GM12864 (cell line): ENCODE measurements around the gene TRIO.

Source experiments
- DNase-seq: peaks from one replicate; pipeline ENCODE4 v3.0.0-alpha.2; 2011; ENCODE audit warnings: low read depth
- H3K4me3 ChIP-seq: 2 replicates; pipeline ENCODE4 v1.5.1; 2011; ENCODE audit warnings: mild to moderate bottlenecking, low read depth, low read length, control low read depth
- CTCF ChIP-seq: IDR thresholded peaks from 2 replicates; pipeline ENCODE4 v1.5.1; 2011; ENCODE audit warnings: low read depth, mild to moderate bottlenecking, moderate library complexity, low read length, control low read depth, inconsistent platforms; ENCODE audit errors: missing control alignments

Gene TRIO

GRCh38 chr5:14359069-14360043, 216.2 kb downstream of the TRIO start:
- no peak overlapping the region for H3K4me3 ChIP-seq
- no peak for DNase-seq
- no peak for TF ChIP-seq CTCF

- no peak overlapping the region for H3K4me3 ChIP-seq
- no peak for TF ChIP-seq CTCF
- no peak for DNase-seq
These were observed 219.3 kb downstream of the TRIO start for GRCh38 chr5:14362491-14362890.

GRCh38 chr5:14364096-14364495, 221.0 kb downstream of the TRIO start:
- no peak for TF ChIP-seq CTCF
- no peak for DNase-seq
- no peak overlapping the region for H3K4me3 ChIP-seq

- TF ChIP-seq CTCF: peak; percentile 72
- DNase-seq: no peak
- no peak overlapping the region for H3K4me3 ChIP-seq
These were observed 221.7 kb downstream of the TRIO start for GRCh38 chr5:14364576-14365472.

GRCh38 chr5:14365831-14366430, 222.8 kb downstream of the TRIO start:
- no peak for DNase-seq
- no peak for TF ChIP-seq CTCF
- H3K4me3 ChIP-seq: no peak overlapping the region

GRCh38 chr5:14366763-14367162, 223.6 kb downstream of the TRIO start:
- no peak overlapping the region for H3K4me3 ChIP-seq
- DNase-seq: no peak
- no peak for TF ChIP-seq CTCF
